ENCODE measurements around the gene PRDX3.

Gene PRDX3

GRCh38 chr10:119120413-119120867, 58.2 kb downstream of the PRDX3 start:
- H3K4me3 ChIP-seq (ENCODE audit: low read depth, low read length), result no peak overlapping the region
- TF ChIP-seq CTCF (IDR thresholded peaks at IDR 0.05; ENCODE audit: low read depth, low read length), result no peak

GRCh38 chr10:119119400-119119799, 59.2 kb downstream of the PRDX3 start:
- TF ChIP-seq CTCF (IDR thresholded peaks at IDR 0.05; ENCODE audit: low read depth, low read length), result no peak
- no peak overlapping the region for H3K4me3 ChIP-seq (ENCODE audit: low read depth, low read length)

GRCh38 chr10:119118231-119118630, 60.4 kb downstream of the PRDX3 start:
- TF ChIP-seq CTCF (IDR thresholded peaks at IDR 0.05; ENCODE audit: low read depth, low read length), result no peak
- no peak overlapping the region for H3K4me3 ChIP-seq (ENCODE audit: low read depth, low read length)

Data from WI38 (cell line).